CD4-positive, alpha-beta T cell (primary cell): Measurements from ENCODE around the gene NUDT3. TPM values are rescaled to one million over a fixed set of nuclear protein-coding genes. Genes with fewer than 3 reads are reported as not detected.
"Not testable (repeated sequence)": the region's sequence is repeated elsewhere in the genome, so short reads cannot be mapped to it uniquely, and the experiment has no call there.

ENCODE experiments used
- ATAC-seq: fragments of 200-7000 bp; cut with Tn5 transposase; one replicate; pipeline ENCODE4 v1.10.0; 2022; ENCODE audit warnings: mild to moderate bottlenecking; ENCODE audit not compliant: poor library complexity
- CTCF ChIA-PET: fragments of 350-600 bp; sonication (Branson Sonifier 250); formaldehyde crosslinking; loops from one replicate; lab custom pipeline; 2021; ENCODE audit warnings: antibody characterized with exemption, inconsistent platforms; lab: Charles Lee
- POLR2A ChIA-PET: fragments of 350-600 bp; sonication (Branson Sonifier 250); formaldehyde crosslinking; loops from one replicate; lab custom pipeline; 2021; ENCODE audit warnings: antibody characterized with exemption, inconsistent platforms; lab: Charles Lee
- DNase-seq, 14 experiments: peaks; one replicate each; pipeline ENCODE4 v3.0.0-alpha.2; 2013 to 2020; ENCODE audit warnings: mixed read lengths in 2 of 14
- H3K27ac ChIP-seq, 2 donors: one replicate each; pipeline versions ENCODE4 v1.5.1 to v1.7.0; 2013; ENCODE audit warnings: low read length in 2 of 2, low read depth in 1 of 2, mild to moderate bottlenecking in 1 of 2
- H3K27me3 ChIP-seq, 2 experiments: 1 replicate in 1 of 2; 2 replicates in 1 of 2; pipeline versions ENCODE4 v1.6.1 to v1.7.0; 2013; ENCODE audit warnings: low read length in 2 of 2, control low read depth in 1 of 2, mild to moderate bottlenecking in 1 of 2, moderate library complexity in 1 of 2; ENCODE audit not compliant: insufficient read depth in 2 of 2, control insufficient read depth in 1 of 2
- H3K36me3 ChIP-seq: one replicate; pipeline ENCODE4 v1.6.1; 2013; ENCODE audit warnings: low read length, control low read depth; ENCODE audit not compliant: insufficient read depth
- H3K4me1 ChIP-seq: one replicate; pipeline ENCODE4 v1.6.1; 2013; ENCODE audit warnings: low read length, control low read depth; ENCODE audit not compliant: insufficient read depth
- H3K4me3 ChIP-seq: one replicate; pipeline ENCODE4 v1.5.1; 2013; ENCODE audit warnings: mild to moderate bottlenecking, low read length, moderate library complexity
- H3K9me3 ChIP-seq, 2 experiments: 1 replicate in 1 of 2; 2 replicates in 1 of 2; pipeline versions ENCODE4 v1.6.1 to v1.7.0; 2013; ENCODE audit warnings: low read length in 2 of 2, mild to moderate bottlenecking in 2 of 2, control low read depth in 1 of 2, moderate library complexity in 1 of 2; ENCODE audit not compliant: control insufficient read depth in 1 of 2, insufficient read depth in 1 of 2
- H3K27ac Mint-ChIP-seq: one replicate; pipeline ENCODE4 v1.8.0; 2020; ENCODE audit warnings: mixed read lengths
- H3K27me3 Mint-ChIP-seq: one replicate; pipeline ENCODE4 v1.8.0; 2021; ENCODE audit warnings: mixed read lengths
- H3K36me3 Mint-ChIP-seq: one replicate; pipeline ENCODE4 v1.8.0; 2021; ENCODE audit warnings: low read depth, mixed read lengths
- H3K4me1 Mint-ChIP-seq: one replicate; pipeline ENCODE4 v1.8.0; 2021; ENCODE audit warnings: low read depth, mixed read lengths
- H3K4me3 Mint-ChIP-seq: one replicate; pipeline ENCODE4 v1.8.0; 2020; ENCODE audit warnings: mild to moderate bottlenecking, mixed read lengths
- H3K9me3 Mint-ChIP-seq: one replicate; pipeline ENCODE4 v1.8.0; 2020; ENCODE audit warnings: mixed read lengths
- CTCF ChIP-seq: fragments of 200-600 bp; IDR thresholded peaks from one replicate; pipeline ENCODE4 v1.8.0; 2022; ENCODE audit warnings: antibody characterized with exemption, mild to moderate bottlenecking
- intact Hi-C, 2 experiments: fragments of 100-400 bp; cut with DNase I in 1 of 2; cut with micrococcal nuclease in 1 of 2; formaldehyde crosslinking; loops; one replicate each; pipeline versions ENCODE4 v1.15.1 to v1.9.0; 2023 to 2025; cut with DNase I, micrococcal nuclease
- total RNA-seq, 174 experiments: library from RNA in 2 of 174; stranded (reverse) in 2 of 174; gene quantifications; one replicate each; pipeline ENCODE4 v1.2.3 and lab custom pipeline; 2021 to 2026

The NUDT3 gene
- total RNA-seq, 2 experiments from 2014 or later, result 14.8 to 15.0 TPM

GRCh38 chr6:34378470-34378869 is 14.0 kb downstream of the NUDT3 start:
- CTCF ChIA-PET, result no interaction called here
- ATAC-seq (no peak), DNase-seq (no peak)
- no peak for TF ChIP-seq CTCF
- H3K9me3 ChIP-seq, result no peaks in the 10 kb centered on the region
- POLR2A ChIA-PET, result no interaction called here
- no peaks in the 10 kb centered on the region for H3K4me1 ChIP-seq
- H3K27ac Mint-ChIP-seq, result no peak overlapping the region
- peaks cover 6% of the 10 kb centered on the region for H3K36me3 Mint-ChIP-seq
- no peaks in the 10 kb centered on the region for H3K27me3 Mint-ChIP-seq
- no peak overlapping the region for H3K27ac ChIP-seq
- no peaks in the 10 kb centered on the region for H3K27me3 ChIP-seq
- no peak overlapping the region for H3K4me3 Mint-ChIP-seq
- H3K4me1 Mint-ChIP-seq, result peaks cover 26% of the 10 kb centered on the region
- intact Hi-C loops, result no loop called here
- H3K4me3 ChIP-seq, result no peak overlapping the region
- H3K9me3 Mint-ChIP-seq, result no peaks in the 10 kb centered on the region
- H3K36me3 ChIP-seq, result no peaks in the 10 kb centered on the region

GRCh38 chr6:34377984-34378383 is 14.5 kb downstream of the NUDT3 start:
- no peaks in the 10 kb centered on the region for H3K36me3 ChIP-seq
- no peaks in the 10 kb centered on the region for H3K9me3 Mint-ChIP-seq
- no peaks in the 10 kb centered on the region for H3K27me3 Mint-ChIP-seq
- H3K27ac Mint-ChIP-seq, result no peak overlapping the region
- intact Hi-C loops, result no loop called here
- CTCF ChIA-PET, result no interaction called here
- no peaks in the 10 kb centered on the region for H3K27me3 ChIP-seq
- no peak for ATAC-seq
- H3K36me3 Mint-ChIP-seq, result peaks cover 6% of the 10 kb centered on the region
- peaks cover 26% of the 10 kb centered on the region for H3K4me1 Mint-ChIP-seq
- no peaks in the 10 kb centered on the region for H3K4me1 ChIP-seq
- H3K4me3 Mint-ChIP-seq, result no peak overlapping the region
- DNase-seq, result no peak
- no peaks in the 10 kb centered on the region for H3K9me3 ChIP-seq
- POLR2A ChIA-PET, result no interaction called here
- no peak overlapping the region for H3K4me3 ChIP-seq
- no peak overlapping the region for H3K27ac ChIP-seq
- no peak for TF ChIP-seq CTCF

GRCh38 chr6:34377571-34377970 is 14.9 kb downstream of the NUDT3 start:
- H3K36me3 Mint-ChIP-seq, CTCF ChIA-PET, ATAC-seq, H3K27me3 ChIP-seq, H3K4me1 ChIP-seq, H3K4me3 Mint-ChIP-seq, H3K36me3 ChIP-seq, H3K27ac ChIP-seq, H3K27me3 Mint-ChIP-seq, POLR2A ChIA-PET, H3K9me3 ChIP-seq, H3K9me3 Mint-ChIP-seq, DNase-seq, H3K27ac Mint-ChIP-seq, intact Hi-C loops, H3K4me3 ChIP-seq: not testable (repeated sequence)
- peaks cover 26% of the 10 kb centered on the region for H3K4me1 Mint-ChIP-seq

- Mint-ChIP-seq H3K4me3 (no peak overlapping the region), H3K36me3 (peaks cover 6% of the 10 kb centered on the region), H3K9me3 (no peaks in the 10 kb centered on the region), H3K27me3 (no peaks in the 10 kb centered on the region), H3K4me1 (peaks cover 24% of the 10 kb centered on the region), H3K27ac (no peak overlapping the region)
- intact Hi-C loops, result no loop called here
- H3K9me3 ChIP-seq, result no peaks in the 10 kb centered on the region
- ChIA-PET POLR2A (no interaction called here), CTCF (no interaction called here)
- no peak for ATAC-seq
- no peak for TF ChIP-seq CTCF
- H3K4me1 ChIP-seq, result no peaks in the 10 kb centered on the region
- H3K27me3 ChIP-seq, result no peaks in the 10 kb centered on the region
- no peak for DNase-seq
- H3K27ac ChIP-seq, result no peak overlapping the region
- no peak overlapping the region for H3K4me3 ChIP-seq
- no peaks in the 10 kb centered on the region for H3K36me3 ChIP-seq
These were observed 16.6 kb downstream of the NUDT3 start for GRCh38 chr6:34375833-34376232.
